Measurements from ENCODE around the gene R3HDM2. TPM values are rescaled to one million over a fixed set of nuclear protein-coding genes. Genes with fewer than 3 reads are reported as not detected.

R3HDM2 gene
- total RNA-seq, 2 experiments from 2014 or later, result 25.8 to 47.2 TPM

DNA sequence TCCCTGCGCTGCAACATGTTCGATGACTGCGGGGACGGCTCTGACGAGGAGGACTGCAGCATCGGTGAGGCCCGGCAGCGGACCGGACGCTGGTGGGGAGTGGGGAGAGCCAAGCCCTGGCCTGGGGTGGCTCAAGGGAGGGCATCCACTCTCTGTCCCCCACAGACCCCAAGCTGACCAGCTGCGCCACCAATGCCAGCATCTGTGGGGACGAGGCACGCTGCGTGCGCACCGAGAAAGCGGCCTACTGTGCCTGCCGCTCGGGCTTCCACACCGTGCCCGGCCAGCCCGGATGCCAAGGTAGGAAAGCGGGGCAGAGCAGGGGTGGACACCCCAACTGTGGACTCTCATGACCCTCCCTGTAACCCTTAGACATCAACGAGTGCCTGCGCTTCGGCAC is 225.7 kb downstream of the R3HDM2 start:
- DNase-seq (ENCODE audit: low spot score), result no peak
- Histone ChIP-seq H4K20me1 (ENCODE audit: insufficient read depth, low read length) (no peaks in the 10 kb centered on the region), H3K4me1 (ENCODE audit: insufficient read depth, low read length, poor library complexity, severe bottlenecking) (no peaks in the 10 kb centered on the region), H3K36me3 (ENCODE audit: insufficient read depth, low read length) (no peaks in the 10 kb centered on the region), H3K4me2 (ENCODE audit: low read length) (no peak overlapping the region), H3K9me3 (ENCODE audit: low read length) (no peaks in the 10 kb centered on the region), H2AFZ (ENCODE audit: low read length) (no peak overlapping the region), H3K27ac (ENCODE audit: low read depth, low read length, poor library complexity, severe bottlenecking) (no peak overlapping the region), H3K4me3 (ENCODE audit: low read depth, low read length, poor library complexity, severe bottlenecking) (no peak overlapping the region), H3K9me2 (ENCODE audit: insufficient read depth, low read length) (no peaks in the 10 kb centered on the region), H3K79me2 (ENCODE audit: insufficient read depth, low read depth, low read length) (no peaks in the 10 kb centered on the region)
- ChIA-PET POLR2A (no interaction called here), CTCF (ENCODE audit: unreplicated experiment) (no interaction called here)
- intact Hi-C loops (cut with micrococcal nuclease; ENCODE audit: unreplicated experiment), result no loop called here
- BruUV-seq (replicated peaks), result no TSS peak
- TF ChIP-seq, protein P1, sequence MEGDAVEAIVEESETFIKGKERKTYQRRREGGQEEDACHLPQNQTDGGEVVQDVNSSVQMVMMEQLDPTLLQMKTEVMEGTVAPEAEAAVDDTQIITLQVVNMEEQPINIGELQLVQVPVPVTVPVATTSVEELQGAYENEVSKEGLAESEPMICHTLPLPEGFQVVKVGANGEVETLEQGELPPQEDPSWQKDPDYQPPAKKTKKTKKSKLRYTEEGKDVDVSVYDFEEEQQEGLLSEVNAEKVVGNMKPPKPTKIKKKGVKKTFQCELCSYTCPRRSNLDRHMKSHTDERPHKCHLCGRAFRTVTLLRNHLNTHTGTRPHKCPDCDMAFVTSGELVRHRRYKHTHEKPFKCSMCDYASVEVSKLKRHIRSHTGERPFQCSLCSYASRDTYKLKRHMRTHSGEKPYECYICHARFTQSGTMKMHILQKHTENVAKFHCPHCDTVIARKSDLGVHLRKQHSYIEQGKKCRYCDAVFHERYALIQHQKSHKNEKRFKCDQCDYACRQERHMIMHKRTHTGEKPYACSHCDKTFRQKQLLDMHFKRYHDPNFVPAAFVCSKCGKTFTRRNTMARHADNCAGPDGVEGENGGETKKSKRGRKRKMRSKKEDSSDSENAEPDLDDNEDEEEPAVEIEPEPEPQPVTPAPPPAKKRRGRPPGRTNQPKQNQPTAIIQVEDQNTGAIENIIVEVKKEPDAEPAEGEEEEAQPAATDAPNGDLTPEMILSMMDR (conservative IDR thresholded peaks at IDR 0.05; ENCODE audit: low read length), result no peak
- no peak for TF ChIP-seq EZH2phosphoT487 (IDR thresholded peaks at IDR 0.05; ENCODE audit: borderline replicate concordance, low read depth, low read length)

DNA sequence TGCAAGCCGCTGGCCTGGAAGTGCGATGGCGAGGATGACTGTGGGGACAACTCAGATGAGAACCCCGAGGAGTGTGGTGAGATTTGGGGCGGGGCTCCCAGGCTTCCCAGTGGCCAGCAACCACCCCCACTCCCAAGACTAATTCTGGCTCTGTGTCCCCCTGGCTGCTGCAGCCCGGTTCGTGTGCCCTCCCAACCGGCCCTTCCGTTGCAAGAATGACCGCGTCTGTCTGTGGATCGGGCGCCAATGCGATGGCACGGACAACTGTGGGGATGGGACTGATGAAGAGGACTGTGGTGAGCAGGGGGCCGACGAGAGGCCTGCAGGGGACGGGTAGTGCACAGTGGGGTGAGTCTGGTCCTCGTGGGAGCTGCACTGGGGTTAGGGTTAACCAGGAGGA is 226.4 kb downstream of the R3HDM2 start:
- no peak overlapping the region for H3K27ac ChIP-seq (ENCODE audit: low read depth, low read length, poor library complexity, severe bottlenecking)
- no peak for DNase-seq (ENCODE audit: low spot score)
- H3K36me3 ChIP-seq (ENCODE audit: insufficient read depth, low read length), result no peaks in the 10 kb centered on the region
- no peaks in the 10 kb centered on the region for H3K9me3 ChIP-seq (ENCODE audit: low read length)
- POLR2A ChIA-PET, result no interaction called here
- CTCF ChIA-PET (ENCODE audit: unreplicated experiment), result no interaction called here
- no peaks in the 10 kb centered on the region for H3K4me1 ChIP-seq (ENCODE audit: insufficient read depth, low read length, poor library complexity, severe bottlenecking)
- TF ChIP-seq EZH2phosphoT487 (IDR thresholded peaks at IDR 0.05; ENCODE audit: borderline replicate concordance, low read depth, low read length), result no peak
- TF ChIP-seq, protein P1 (conservative IDR thresholded peaks at IDR 0.05; ENCODE audit: low read length), result no peak
- H3K4me2 ChIP-seq (ENCODE audit: low read length), result no peak overlapping the region
- H4K20me1 ChIP-seq (ENCODE audit: insufficient read depth, low read length), result no peaks in the 10 kb centered on the region
- H3K4me3 ChIP-seq (ENCODE audit: low read depth, low read length, poor library complexity, severe bottlenecking), result no peak overlapping the region
- no peaks in the 10 kb centered on the region for H3K9me2 ChIP-seq (ENCODE audit: insufficient read depth, low read length)
- intact Hi-C loops (cut with micrococcal nuclease; ENCODE audit: unreplicated experiment), result no loop called here
- no TSS peak for BruUV-seq (replicated peaks)
- no peaks in the 10 kb centered on the region for H3K79me2 ChIP-seq (ENCODE audit: insufficient read depth, low read depth, low read length)
- H2AFZ ChIP-seq (ENCODE audit: low read length), result no peak overlapping the region

DNA sequence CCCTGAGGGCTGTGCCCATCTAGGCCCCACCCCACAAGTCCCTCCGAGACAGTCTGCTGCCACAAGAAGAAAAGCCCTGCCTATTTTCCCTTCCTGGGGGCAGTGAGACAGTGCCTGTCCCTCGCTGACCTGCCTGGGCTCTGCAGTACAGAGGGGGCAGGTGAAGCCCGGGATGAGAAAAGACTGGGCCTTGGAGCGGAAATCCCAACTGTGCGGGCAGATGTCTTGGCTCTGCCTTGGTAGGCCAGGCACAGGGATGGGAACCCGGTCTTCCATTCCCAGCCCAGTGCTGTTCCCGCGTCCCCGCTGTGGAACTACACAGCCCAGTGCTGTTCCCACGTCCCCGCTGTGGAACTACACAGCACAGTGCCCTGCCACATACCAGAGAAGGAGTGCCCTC is 227.1 kb downstream of the R3HDM2 start:
- Histone ChIP-seq H3K4me1 (ENCODE audit: insufficient read depth, low read length, poor library complexity, severe bottlenecking) (no peaks in the 10 kb centered on the region), H3K9me2 (ENCODE audit: insufficient read depth, low read length) (no peaks in the 10 kb centered on the region), H3K4me2 (ENCODE audit: low read length) (no peak overlapping the region), H4K20me1 (ENCODE audit: insufficient read depth, low read length) (no peaks in the 10 kb centered on the region), H3K36me3 (ENCODE audit: insufficient read depth, low read length) (no peaks in the 10 kb centered on the region), H3K4me3 (ENCODE audit: low read depth, low read length, poor library complexity, severe bottlenecking) (no peak overlapping the region), H2AFZ (ENCODE audit: low read length) (no peak overlapping the region), H3K9me3 (ENCODE audit: low read length) (no peaks in the 10 kb centered on the region), H3K27ac (ENCODE audit: low read depth, low read length, poor library complexity, severe bottlenecking) (no peak overlapping the region), H3K79me2 (ENCODE audit: insufficient read depth, low read depth, low read length) (no peaks in the 10 kb centered on the region)
- ChIA-PET POLR2A (no interaction called here), CTCF (ENCODE audit: unreplicated experiment) (no interaction called here)
- BruUV-seq (replicated peaks), result no TSS peak
- intact Hi-C loops (cut with micrococcal nuclease; ENCODE audit: unreplicated experiment), result no loop called here
- DNase-seq (ENCODE audit: low spot score), result no peak
- TF ChIP-seq, protein P1 (conservative IDR thresholded peaks at IDR 0.05; ENCODE audit: low read length), result no peak
- no peak for TF ChIP-seq EZH2phosphoT487 (IDR thresholded peaks at IDR 0.05; ENCODE audit: borderline replicate concordance, low read depth, low read length)

Small RNA genes within 50 kb of the gene (small RNA-seq; reads per million reads assigned to genes)
- gene RNU6-879P, result not detected

Other genes with a start within 250 kb of the R3HDM2 start
- 4.7 and 5.3 TPM in 2 replicates for gene NXPH4, start 214.2 kb downstream of the R3HDM2 start, total RNA-seq (2014; rRNA removed; shearing (Covaris generic))
- gene NXPH4, start 214.2 kb downstream of the R3HDM2 start, total RNA-seq (2022), result 9.8 and 10.5 TPM in 2 replicates
- gene SHMT2, start 201.3 kb downstream of the R3HDM2 start, total RNA-seq (2014; rRNA removed; shearing (Covaris generic)), result 394 and 400 TPM in 2 replicates
- gene SHMT2, start 201.3 kb downstream of the R3HDM2 start, total RNA-seq (2022), result 415 and 438 TPM in 2 replicates
- 1.4 and 2.5 TPM in 2 replicates for gene STAC3, start 179.9 kb downstream of the R3HDM2 start, total RNA-seq (2014; rRNA removed; shearing (Covaris generic))
- gene STAC3, start 179.9 kb downstream of the R3HDM2 start, total RNA-seq (2022), result 6.8 and 7.7 TPM in 2 replicates
- not detected in 2 replicates for gene INHBC, start 3.7 kb upstream of the R3HDM2 start, total RNA-seq (2014; rRNA removed; shearing (Covaris generic))
- gene INHBC, start 3.7 kb upstream of the R3HDM2 start, total RNA-seq (2022), result 0.36 and 0.72 TPM in 2 replicates
- 3.2 and 3.9 TPM in 2 replicates for gene INHBE, start 24.3 kb upstream of the R3HDM2 start, total RNA-seq (2014; rRNA removed; shearing (Covaris generic))
- gene INHBE, start 24.3 kb upstream of the R3HDM2 start, total RNA-seq (2022), result 3.4 and 4.0 TPM in 2 replicates
- 3.9 and 4.6 TPM in 2 replicates for gene GLI1, start 28.7 kb upstream of the R3HDM2 start, total RNA-seq (2014; rRNA removed; shearing (Covaris generic))
- 6.0 and 6.5 TPM in 2 replicates for gene GLI1, start 28.7 kb upstream of the R3HDM2 start, total RNA-seq (2022)
- 66.2 and 70.1 TPM in 2 replicates for gene ARHGAP9, start 48.8 kb upstream of the R3HDM2 start, total RNA-seq (2014; rRNA removed; shearing (Covaris generic))
- gene ARHGAP9, start 48.8 kb upstream of the R3HDM2 start, total RNA-seq (2022), result 105 and 111 TPM in 2 replicates
- gene MARS1, start 57.0 kb upstream of the R3HDM2 start, total RNA-seq (2014; rRNA removed; shearing (Covaris generic)), result 262 and 272 TPM in 2 replicates
- 461 and 465 TPM in 2 replicates for gene MARS1, start 57.0 kb upstream of the R3HDM2 start, total RNA-seq (2022)
- 42.7 and 43.7 TPM in 2 replicates for gene DDIT3, start 89.5 kb upstream of the R3HDM2 start, total RNA-seq (2014; rRNA removed; shearing (Covaris generic))
- gene DDIT3, start 89.5 kb upstream of the R3HDM2 start, total RNA-seq (2022), result 32.3 and 34.5 TPM in 2 replicates
- gene MBD6, start 91.8 kb upstream of the R3HDM2 start, total RNA-seq (2014; rRNA removed; shearing (Covaris generic)), result 21.8 and 23.9 TPM in 2 replicates
- 110 and 112 TPM in 2 replicates for gene MBD6, start 91.8 kb upstream of the R3HDM2 start, total RNA-seq (2022)
- 61.8 and 68.4 TPM in 2 replicates for gene DCTN2, start 116.1 kb upstream of the R3HDM2 start, total RNA-seq (2014; rRNA removed; shearing (Covaris generic))
- gene DCTN2, start 116.1 kb upstream of the R3HDM2 start, total RNA-seq (2022), result 97.2 and 98.9 TPM in 2 replicates
- gene KIF5A, start 119.0 kb upstream of the R3HDM2 start, total RNA-seq (2014; rRNA removed; shearing (Covaris generic)), result 0.09 and 0.10 TPM in 2 replicates
- 1.2 and 1.6 TPM in 2 replicates for gene KIF5A, start 119.0 kb upstream of the R3HDM2 start, total RNA-seq (2022)
- 9.0 and 14.5 TPM in 2 replicates for gene PIP4K2C, start 160.1 kb upstream of the R3HDM2 start, total RNA-seq (2014; rRNA removed; shearing (Covaris generic))
- gene PIP4K2C, start 160.1 kb upstream of the R3HDM2 start, total RNA-seq (2022), result 14.8 and 15.9 TPM in 2 replicates
- gene DTX3, start 173.8 kb upstream of the R3HDM2 start, total RNA-seq (2014; rRNA removed; shearing (Covaris generic)), result not detected in 2 replicates
- 0.11 TPM in 1 of 2 replicates, not detected in the other for gene DTX3, start 173.8 kb upstream of the R3HDM2 start, total RNA-seq (2022)
- gene ARHGEF25, start 180.4 kb upstream of the R3HDM2 start, total RNA-seq (2014; rRNA removed; shearing (Covaris generic)), result not detected in 2 replicates
- gene ARHGEF25, start 180.4 kb upstream of the R3HDM2 start, total RNA-seq (2022), result not detected in 2 replicates
- gene B4GALNT1, start 202.2 kb upstream of the R3HDM2 start, total RNA-seq (2014; rRNA removed; shearing (Covaris generic)), result 1.1 and 1.2 TPM in 2 replicates
- 3.1 and 3.8 TPM in 2 replicates for gene B4GALNT1, start 202.2 kb upstream of the R3HDM2 start, total RNA-seq (2022)